Measurements from ENCODE around the gene NES.

Gene NES

DNA sequence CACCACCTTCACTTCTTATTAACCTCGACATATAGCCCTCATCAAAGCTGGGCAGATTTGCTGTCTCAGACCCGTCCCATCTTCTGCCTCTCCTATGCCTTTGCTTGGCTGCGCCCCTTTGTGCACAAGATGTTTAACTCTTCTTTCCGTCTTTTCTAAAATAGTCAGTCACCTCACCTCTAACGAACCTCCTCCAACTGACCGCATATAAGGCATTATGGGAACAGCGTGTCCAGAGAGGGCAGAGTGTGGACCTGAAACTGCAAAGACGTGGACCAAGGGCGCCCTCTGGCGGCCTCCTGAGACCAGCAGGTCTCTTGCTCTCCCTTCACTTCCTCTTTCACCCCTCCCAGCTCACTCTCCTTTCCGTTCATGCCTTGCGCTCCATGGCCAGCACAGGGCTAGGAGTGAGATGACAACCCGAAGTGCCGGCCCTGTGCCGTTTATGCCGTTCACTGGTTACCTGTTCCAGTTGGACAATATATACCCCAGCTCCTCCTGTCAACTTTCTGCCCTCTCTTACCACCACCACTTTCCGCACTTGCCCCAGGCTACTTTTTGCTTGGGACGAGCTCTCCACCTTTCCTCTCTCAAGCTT lies 48.6 kb upstream of the NES start:
- H3F3A ChIP-seq (ENCODE audit: insufficient read depth): peaks cover 25% of the 10 kb centered on the region
- H2AFZ ChIP-seq (ENCODE audit: low read depth, low read length, severe bottlenecking): no peak overlapping the region
- peaks cover 22% of the 10 kb centered on the region for H4K20me1 ChIP-seq (ENCODE audit: low read depth, low read length)
- H3K36me3 ChIP-seq (ENCODE audit: low read length): peaks cover 28% of the 10 kb centered on the region
- peak overlapping the region; percentile 80 for H3K4me2 ChIP-seq (ENCODE audit: low read depth, low read length, poor library complexity, severe bottlenecking)
- peak overlapping the region; percentile 90 for H3K4me3 ChIP-seq (ENCODE audit: insufficient read depth, low read length, poor library complexity, severe bottlenecking)
- peaks cover 68% of the 10 kb centered on the region for H3K79me2 ChIP-seq (ENCODE audit: insufficient read depth, low read length)
- peak overlapping the region; percentile 74 for H3K27ac ChIP-seq (ENCODE audit: low read depth, low read length)
- no peaks in the 10 kb centered on the region for H3K27me3 ChIP-seq (ENCODE audit: low read length)
- H3K9me3 ChIP-seq (ENCODE audit: insufficient read depth, low read length): no peaks in the 10 kb centered on the region
- H3K9ac ChIP-seq (ENCODE audit: low read length): peak overlapping the region; percentile 94
- H3K9me2 ChIP-seq (replicated peaks; ENCODE audit: insufficient read depth, low read length): no peaks in the 10 kb centered on the region
- TF ChIP-seq, protein P1, sequence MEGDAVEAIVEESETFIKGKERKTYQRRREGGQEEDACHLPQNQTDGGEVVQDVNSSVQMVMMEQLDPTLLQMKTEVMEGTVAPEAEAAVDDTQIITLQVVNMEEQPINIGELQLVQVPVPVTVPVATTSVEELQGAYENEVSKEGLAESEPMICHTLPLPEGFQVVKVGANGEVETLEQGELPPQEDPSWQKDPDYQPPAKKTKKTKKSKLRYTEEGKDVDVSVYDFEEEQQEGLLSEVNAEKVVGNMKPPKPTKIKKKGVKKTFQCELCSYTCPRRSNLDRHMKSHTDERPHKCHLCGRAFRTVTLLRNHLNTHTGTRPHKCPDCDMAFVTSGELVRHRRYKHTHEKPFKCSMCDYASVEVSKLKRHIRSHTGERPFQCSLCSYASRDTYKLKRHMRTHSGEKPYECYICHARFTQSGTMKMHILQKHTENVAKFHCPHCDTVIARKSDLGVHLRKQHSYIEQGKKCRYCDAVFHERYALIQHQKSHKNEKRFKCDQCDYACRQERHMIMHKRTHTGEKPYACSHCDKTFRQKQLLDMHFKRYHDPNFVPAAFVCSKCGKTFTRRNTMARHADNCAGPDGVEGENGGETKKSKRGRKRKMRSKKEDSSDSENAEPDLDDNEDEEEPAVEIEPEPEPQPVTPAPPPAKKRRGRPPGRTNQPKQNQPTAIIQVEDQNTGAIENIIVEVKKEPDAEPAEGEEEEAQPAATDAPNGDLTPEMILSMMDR (IDR thresholded peaks at IDR 0.05; ENCODE audit: insufficient read depth, low read length, poor library complexity, severe bottlenecking): peak; percentile 95
- no peak for TF ChIP-seq EZH2phosphoT487 (conservative IDR thresholded peaks at IDR 0.05; ENCODE audit: low read length)

DNA sequence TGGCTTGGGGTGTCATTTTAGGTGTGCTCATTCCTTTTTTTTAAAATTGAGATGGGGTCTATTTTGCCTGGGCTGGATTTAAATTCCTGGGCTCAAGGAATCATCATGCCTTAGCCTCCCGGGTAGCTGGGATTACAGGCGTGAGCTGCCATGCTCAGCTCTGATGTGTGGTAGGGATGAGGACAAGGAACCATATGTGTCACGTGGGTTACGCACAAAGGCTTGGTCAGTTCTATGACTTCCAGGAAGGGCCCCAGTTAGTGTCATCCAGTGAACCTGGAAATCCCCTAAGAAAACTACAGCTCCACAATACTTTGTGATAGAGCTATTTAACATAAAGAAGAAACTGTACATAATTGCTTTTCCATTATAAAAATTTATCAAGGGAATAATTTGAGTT lies 44.3 kb upstream of the NES start:
- no peak overlapping the region for H3K9ac ChIP-seq (ENCODE audit: low read length)
- no peaks in the 10 kb centered on the region for H3K27me3 ChIP-seq (ENCODE audit: low read length)
- H3K79me2 ChIP-seq (ENCODE audit: insufficient read depth, low read length): peaks cover 40% of the 10 kb centered on the region
- H3K27ac ChIP-seq (ENCODE audit: low read depth, low read length): no peak overlapping the region
- H3K4me3 ChIP-seq (ENCODE audit: insufficient read depth, low read length, poor library complexity, severe bottlenecking): no peak overlapping the region
- no peak for TF ChIP-seq EZH2phosphoT487 (conservative IDR thresholded peaks at IDR 0.05; ENCODE audit: low read length)
- TF ChIP-seq, protein P1 (IDR thresholded peaks at IDR 0.05; ENCODE audit: insufficient read depth, low read length, poor library complexity, severe bottlenecking): no peak
- peaks cover 16% of the 10 kb centered on the region for H3F3A ChIP-seq (ENCODE audit: insufficient read depth)
- peaks cover 28% of the 10 kb centered on the region for H3K36me3 ChIP-seq (ENCODE audit: low read length)
- no peaks in the 10 kb centered on the region for H3K9me2 ChIP-seq (replicated peaks; ENCODE audit: insufficient read depth, low read length)
- H3K4me2 ChIP-seq (ENCODE audit: low read depth, low read length, poor library complexity, severe bottlenecking): no peak overlapping the region
- no peaks in the 10 kb centered on the region for H3K9me3 ChIP-seq (ENCODE audit: insufficient read depth, low read length)
- peaks cover 22% of the 10 kb centered on the region for H4K20me1 ChIP-seq (ENCODE audit: low read depth, low read length)
- H2AFZ ChIP-seq (ENCODE audit: low read depth, low read length, severe bottlenecking): no peak overlapping the region

DNA sequence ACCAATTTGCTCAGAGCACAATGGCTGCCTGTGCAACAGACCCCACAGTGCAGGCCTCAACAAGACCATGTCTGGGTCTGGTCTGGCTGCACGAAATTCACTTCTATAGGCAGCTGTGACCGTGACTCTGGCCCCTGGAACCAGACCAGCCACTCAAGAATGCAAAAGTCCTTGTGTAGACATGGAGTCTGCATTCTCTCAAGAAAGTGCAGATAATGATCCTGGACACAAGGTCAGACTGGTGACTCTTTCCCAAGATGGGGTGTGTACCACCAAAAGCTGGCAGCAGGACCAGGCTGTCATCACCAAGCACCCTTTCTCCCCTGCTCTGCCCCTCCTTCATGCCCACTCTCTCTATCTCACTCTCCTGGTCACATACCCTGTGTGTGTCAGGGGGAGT lies 43.9 kb upstream of the NES start:
- Histone ChIP-seq H3K4me3 (ENCODE audit: insufficient read depth, low read length, poor library complexity, severe bottlenecking) (no peak overlapping the region), H3K4me2 (ENCODE audit: low read depth, low read length, poor library complexity, severe bottlenecking) (no peak overlapping the region), H3K36me3 (ENCODE audit: low read length) (peaks cover 28% of the 10 kb centered on the region), H3F3A (ENCODE audit: insufficient read depth) (peaks cover 14% of the 10 kb centered on the region), H3K9me2 (replicated peaks; ENCODE audit: insufficient read depth, low read length) (no peaks in the 10 kb centered on the region), H4K20me1 (ENCODE audit: low read depth, low read length) (peaks cover 22% of the 10 kb centered on the region), H3K9ac (ENCODE audit: low read length) (no peak overlapping the region), H3K9me3 (ENCODE audit: insufficient read depth, low read length) (no peaks in the 10 kb centered on the region), H3K27me3 (ENCODE audit: low read length) (no peaks in the 10 kb centered on the region), H3K27ac (ENCODE audit: low read depth, low read length) (no peak overlapping the region), H3K79me2 (ENCODE audit: insufficient read depth, low read length) (peaks cover 36% of the 10 kb centered on the region), H2AFZ (ENCODE audit: low read depth, low read length, severe bottlenecking) (no peak overlapping the region)
- no peak for TF ChIP-seq EZH2phosphoT487 (conservative IDR thresholded peaks at IDR 0.05; ENCODE audit: low read length)
- TF ChIP-seq, protein P1 (IDR thresholded peaks at IDR 0.05; ENCODE audit: insufficient read depth, low read length, poor library complexity, severe bottlenecking): no peak

All from SU-DHL-6 (cell line).